Smooth muscle cell (in vitro differentiated cells): ENCODE measurements around the gene CLDN9. TPM values are rescaled to one million over a fixed set of nuclear protein-coding genes. Genes with fewer than 3 reads are reported as not detected.

Experiments
- DNase-seq: peaks from one replicate; lab custom pipeline; 2025; ENCODE audit not compliant: unreplicated experiment; lab: John Stamatoyannopoulos, UW
- H2AFZ ChIP-seq: fragments of 200-600 bp; sonication (generic); 2 replicates; pipeline ENCODE4 v1.6.0; 2016; ENCODE audit warnings: antibody characterized with exemption, low read depth, mild to moderate bottlenecking
- H3F3A ChIP-seq: fragments of 200-600 bp; sonication (generic); 2 replicates; pipeline ENCODE4 v1.6.0; 2017; ENCODE audit warnings: antibody characterized with exemption, low read depth
- H3K27ac ChIP-seq: fragments of 200-600 bp; sonication (generic); 2 replicates; pipeline ENCODE4 v1.5.1; 2016; ENCODE audit warnings: low read depth, mild to moderate bottlenecking
- H3K27me3 ChIP-seq: fragments of 200-600 bp; sonication (generic); 2 replicates; pipeline ENCODE4 v1.6.1; 2016; ENCODE audit warnings: low read depth, mild to moderate bottlenecking
- H3K36me3 ChIP-seq: fragments of 200-600 bp; sonication (generic); 2 replicates; pipeline ENCODE4 v1.5.1; 2016; ENCODE audit warnings: low read depth
- H3K4me1 ChIP-seq: fragments of 200-600 bp; sonication (generic); 2 replicates; pipeline ENCODE4 v1.5.1; 2016; ENCODE audit warnings: low read depth
- H3K4me2 ChIP-seq: fragments of 200-600 bp; sonication (generic); 2 replicates; pipeline ENCODE4 v1.6.0; 2016; ENCODE audit warnings: mild to moderate bottlenecking
- H3K4me3 ChIP-seq: fragments of 200-600 bp; sonication (generic); 2 replicates; pipeline ENCODE4 v1.5.1; 2016; ENCODE audit warnings: mild to moderate bottlenecking
- H3K79me2 ChIP-seq: fragments of 200-600 bp; sonication (generic); 2 replicates; pipeline ENCODE4 v1.6.0; 2016; ENCODE audit warnings: low read depth, mild to moderate bottlenecking
- H3K9ac ChIP-seq: fragments of 200-600 bp; sonication (generic); 2 replicates; pipeline ENCODE4 v1.6.0; 2016; ENCODE audit warnings: low read depth
- H3K9me3 ChIP-seq: fragments of 200-600 bp; sonication (generic); replicated peaks from 2 replicates; pipeline ENCODE4 v1.5.1; 2016; ENCODE audit warnings: low read depth
- H4K20me1 ChIP-seq: fragments of 200-600 bp; sonication (generic); 2 replicates; pipeline ENCODE4 v1.6.0; 2016; ENCODE audit warnings: low read depth
- WGBS: methylation state at CpG from one replicate; pipeline ENCODE4 v1.1.7; 2016; ENCODE audit warnings: low lambda C conversion rate; 5-methylcytosine and 5-hydroxymethylcytosine counted together
- polyA plus RNA-seq: library from polyadenylated mRNA; unstranded; fragments of >200 nt; fragmentation: Nextera tagmentation; extraction: Ambion mirVana; gene quantifications from 2 replicates; pipeline ENCODE4 v1.2.1, GENCODE V29; 2016
- total RNA-seq: library from RNA; depleted of rRNA; stranded (reverse); fragments of >200 nt; gene quantifications from 2 replicates; pipeline ENCODE4 v1.2.3, GENCODE V29; 2014
- TF ChIP-seq, protein P1 (sequence below): fragments of 200-600 bp; sonication (generic); IDR thresholded peaks from 2 replicates; pipeline ENCODE4 v1.5.1; 2017; ENCODE audit warnings: borderline replicate concordance, mild to moderate bottlenecking, antibody characterized with exemption; ENCODE audit not compliant: insufficient read depth, poor library complexity, severe bottlenecking

CLDN9 gene
- total and polyA plus RNA-seq, 2 experiments from 2014 or later, result 0.81 to 1.8 TPM

- 87% methylated on average over 14 of the region's 15 CpGs for WGBS
- Histone ChIP-seq H3K4me3 (no peak overlapping the region), H3K36me3 (no peaks in the 10 kb centered on the region), H3K4me1 (peaks cover 8% of the 10 kb centered on the region), H3K4me2 (no peak overlapping the region), H2AFZ (no peak overlapping the region), H3K79me2 (no peaks in the 10 kb centered on the region), H4K20me1 (peaks cover 66% of the 10 kb centered on the region), H3K9me3 (no peaks in the 10 kb centered on the region), H3K27me3 (peaks cover 25% of the 10 kb centered on the region), H3F3A (no peaks in the 10 kb centered on the region), H3K27ac (no peak overlapping the region), H3K9ac (no peak overlapping the region)
- no peak for DNase-seq
- TF ChIP-seq, protein P1, sequence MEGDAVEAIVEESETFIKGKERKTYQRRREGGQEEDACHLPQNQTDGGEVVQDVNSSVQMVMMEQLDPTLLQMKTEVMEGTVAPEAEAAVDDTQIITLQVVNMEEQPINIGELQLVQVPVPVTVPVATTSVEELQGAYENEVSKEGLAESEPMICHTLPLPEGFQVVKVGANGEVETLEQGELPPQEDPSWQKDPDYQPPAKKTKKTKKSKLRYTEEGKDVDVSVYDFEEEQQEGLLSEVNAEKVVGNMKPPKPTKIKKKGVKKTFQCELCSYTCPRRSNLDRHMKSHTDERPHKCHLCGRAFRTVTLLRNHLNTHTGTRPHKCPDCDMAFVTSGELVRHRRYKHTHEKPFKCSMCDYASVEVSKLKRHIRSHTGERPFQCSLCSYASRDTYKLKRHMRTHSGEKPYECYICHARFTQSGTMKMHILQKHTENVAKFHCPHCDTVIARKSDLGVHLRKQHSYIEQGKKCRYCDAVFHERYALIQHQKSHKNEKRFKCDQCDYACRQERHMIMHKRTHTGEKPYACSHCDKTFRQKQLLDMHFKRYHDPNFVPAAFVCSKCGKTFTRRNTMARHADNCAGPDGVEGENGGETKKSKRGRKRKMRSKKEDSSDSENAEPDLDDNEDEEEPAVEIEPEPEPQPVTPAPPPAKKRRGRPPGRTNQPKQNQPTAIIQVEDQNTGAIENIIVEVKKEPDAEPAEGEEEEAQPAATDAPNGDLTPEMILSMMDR, result no peak
Observed at GRCh38 chr16:3028716-3029319, 16.1 kb downstream of the CLDN9 start.

- 86% methylated on average over 44 of the region's 59 CpGs for WGBS
- H3F3A ChIP-seq, result no peaks in the 10 kb centered on the region
- no peaks in the 10 kb centered on the region for H3K9me3 ChIP-seq
- no peak overlapping the region for H3K4me3 ChIP-seq
- no peak overlapping the region for H2AFZ ChIP-seq
- DNase-seq, result no peak
- H3K27me3 ChIP-seq, result peaks cover 33% of the 10 kb centered on the region
- no peak overlapping the region for H3K9ac ChIP-seq
- peaks cover 58% of the 10 kb centered on the region for H4K20me1 ChIP-seq
- peaks cover 8% of the 10 kb centered on the region for H3K4me1 ChIP-seq
- H3K4me2 ChIP-seq, result no peak overlapping the region
- no peaks in the 10 kb centered on the region for H3K79me2 ChIP-seq
- H3K27ac ChIP-seq, result no peak overlapping the region
- TF ChIP-seq, protein P1, result no peak
- H3K36me3 ChIP-seq, result no peaks in the 10 kb centered on the region
Observed at GRCh38 chr16:3029491-3030221, 16.9 kb downstream of the CLDN9 start.

- Histone ChIP-seq H3F3A (no peaks in the 10 kb centered on the region), H4K20me1 (peaks cover 49% of the 10 kb centered on the region), H3K79me2 (no peaks in the 10 kb centered on the region), H3K36me3 (no peaks in the 10 kb centered on the region), H3K9me3 (no peaks in the 10 kb centered on the region), H3K4me1 (peaks cover 8% of the 10 kb centered on the region), H3K27me3 (peaks cover 42% of the 10 kb centered on the region), H3K27ac (no peak overlapping the region), H3K4me3 (no peak overlapping the region), H3K9ac (no peak overlapping the region), H3K4me2 (no peak overlapping the region), H2AFZ (no peak overlapping the region)
- WGBS, result 89% methylated on average over 33 of the region's 33 CpGs
- no peak for DNase-seq
- TF ChIP-seq, protein P1, result no peak
Observed at GRCh38 chr16:3030222-3031212, 17.8 kb downstream of the CLDN9 start.
